IPS-NIHi7 (cell line): ENCODE results near the gene AUTS2.
A peak's percentile ranks its signal among the peaks of the same experiment; 100 is the strongest.

Experiments used
- DNase-seq: peaks from one replicate; pipeline ENCODE4 v3.0.0; 2012; ENCODE audit warnings: mixed read lengths; ENCODE audit errors: extremely low spot score

Gene AUTS2

GRCh38 chr7:70693686-70694433 is 1095.6 kb downstream of the AUTS2 start:
- peak; percentile 84 for DNase-seq

GRCh38 chr7:70694434-70694970 is 1096.2 kb downstream of the AUTS2 start:
- peak; percentile 28 for DNase-seq

- peak; percentile 22 for DNase-seq
These were observed 1096.9 kb downstream of the AUTS2 start for GRCh38 chr7:70694971-70695794.

GRCh38 chr7:70695795-70696083 is 1097.5 kb downstream of the AUTS2 start:
- DNase-seq: no peak

GRCh38 chr7:70696201-70696754 is 1098.0 kb downstream of the AUTS2 start:
- DNase-seq: no peak

GRCh38 chr7:70698219-70698832 is 1100.1 kb downstream of the AUTS2 start:
- no peak for DNase-seq

GRCh38 chr7:70699271-70699670 is 1101.0 kb downstream of the AUTS2 start:
- no peak for DNase-seq

- peak; percentile 35 for DNase-seq
These were observed 1102.0 kb downstream of the AUTS2 start for GRCh38 chr7:70700055-70700940.

GRCh38 chr7:70700941-70701425 is 1102.7 kb downstream of the AUTS2 start:
- no peak for DNase-seq

- no peak for DNase-seq
These were observed 1103.2 kb downstream of the AUTS2 start for GRCh38 chr7:70701477-70701876.

GRCh38 chr7:70701991-70702390 is 1103.7 kb downstream of the AUTS2 start:
- DNase-seq: no peak

GRCh38 chr7:70703785-70704184 is 1105.5 kb downstream of the AUTS2 start:
- no peak for DNase-seq

- DNase-seq: no peak
These were observed 1106.6 kb downstream of the AUTS2 start for GRCh38 chr7:70704831-70705346.

GRCh38 chr7:70706204-70706603 is 1107.9 kb downstream of the AUTS2 start:
- peak; percentile 63 for DNase-seq

GRCh38 chr7:70706698-70707097 is 1108.4 kb downstream of the AUTS2 start:
- no peak for DNase-seq

- DNase-seq: no peak
These were observed 1109.6 kb downstream of the AUTS2 start for GRCh38 chr7:70707823-70708243.

GRCh38 chr7:70710011-70710480 is 1111.8 kb downstream of the AUTS2 start:
- DNase-seq: peak; percentile 31

GRCh38 chr7:70710651-70711050 is 1112.4 kb downstream of the AUTS2 start:
- DNase-seq: no peak

GRCh38 chr7:70711452-70711851 is 1113.2 kb downstream of the AUTS2 start:
- DNase-seq: no peak

GRCh38 chr7:70712942-70713341 is 1114.7 kb downstream of the AUTS2 start:
- no peak for DNase-seq
